ENCODE data around the gene INTS1. TPM values are rescaled to one million over a fixed set of nuclear protein-coding genes. Genes with fewer than 3 reads are reported as not detected.

INTS1 gene
- total and polyA plus RNA-seq, 2 experiments from 2014 or later, result 35.1 to 111 TPM

DNA sequence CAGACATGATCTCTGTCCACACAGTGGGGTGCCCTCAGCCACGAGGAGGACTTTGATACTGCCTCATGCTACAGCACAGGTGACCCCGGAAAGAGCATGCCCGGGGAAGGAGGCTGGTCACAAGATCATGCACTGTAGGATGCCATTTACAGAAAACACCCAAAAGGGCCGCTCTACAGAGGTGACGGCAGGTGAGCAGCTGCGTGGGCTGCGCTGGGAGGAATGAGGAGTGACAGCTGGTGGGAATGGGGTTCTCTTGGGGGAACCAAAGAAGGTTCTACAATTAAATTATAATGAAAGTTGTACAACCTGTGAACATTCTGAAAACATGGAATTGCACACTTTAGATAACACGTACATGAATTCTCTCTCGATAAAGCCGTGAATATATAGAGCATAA is 12.0 kb downstream of the INTS1 start:
- Histone ChIP-seq H3K27me3 (ENCODE audit: insufficient read depth) (no peaks in the 10 kb centered on the region), H2AFZ (no peak overlapping the region), H3K79me2 (replicated peaks; ENCODE audit: insufficient read depth) (no peaks in the 10 kb centered on the region), H3K4me2 (no peak overlapping the region), H3K27ac (ENCODE audit: low read depth) (no peak overlapping the region), H3K36me3 (ENCODE audit: insufficient read depth) (peaks cover 4% of the 10 kb centered on the region; the same call in 1 of the 2 replicates), H4K20me1 (replicated peaks; ENCODE audit: insufficient read depth) (peaks cover 4% of the 10 kb centered on the region; the same call in 1 of the 2 replicates), H3F3A (replicated peaks; ENCODE audit: low read depth) (no peaks in the 10 kb centered on the region), H3K4me3 (no peak overlapping the region), H3K9me2 (ENCODE audit: insufficient read depth) (no peaks in the 10 kb centered on the region), H3K4me1 (ENCODE audit: insufficient read depth) (no peaks in the 10 kb centered on the region)
- H3K27me3 Mint-ChIP-seq (ENCODE audit: insufficient read depth, low read depth, poor library complexity), result peaks cover 4% of the 10 kb centered on the region
- H3K4me3 Mint-ChIP-seq, result no peak overlapping the region
- no peak for TF ChIP-seq NANOG (IDR thresholded peaks at IDR 0.05; ENCODE audit: borderline replicate concordance)
- TF ChIP-seq, protein P1, sequence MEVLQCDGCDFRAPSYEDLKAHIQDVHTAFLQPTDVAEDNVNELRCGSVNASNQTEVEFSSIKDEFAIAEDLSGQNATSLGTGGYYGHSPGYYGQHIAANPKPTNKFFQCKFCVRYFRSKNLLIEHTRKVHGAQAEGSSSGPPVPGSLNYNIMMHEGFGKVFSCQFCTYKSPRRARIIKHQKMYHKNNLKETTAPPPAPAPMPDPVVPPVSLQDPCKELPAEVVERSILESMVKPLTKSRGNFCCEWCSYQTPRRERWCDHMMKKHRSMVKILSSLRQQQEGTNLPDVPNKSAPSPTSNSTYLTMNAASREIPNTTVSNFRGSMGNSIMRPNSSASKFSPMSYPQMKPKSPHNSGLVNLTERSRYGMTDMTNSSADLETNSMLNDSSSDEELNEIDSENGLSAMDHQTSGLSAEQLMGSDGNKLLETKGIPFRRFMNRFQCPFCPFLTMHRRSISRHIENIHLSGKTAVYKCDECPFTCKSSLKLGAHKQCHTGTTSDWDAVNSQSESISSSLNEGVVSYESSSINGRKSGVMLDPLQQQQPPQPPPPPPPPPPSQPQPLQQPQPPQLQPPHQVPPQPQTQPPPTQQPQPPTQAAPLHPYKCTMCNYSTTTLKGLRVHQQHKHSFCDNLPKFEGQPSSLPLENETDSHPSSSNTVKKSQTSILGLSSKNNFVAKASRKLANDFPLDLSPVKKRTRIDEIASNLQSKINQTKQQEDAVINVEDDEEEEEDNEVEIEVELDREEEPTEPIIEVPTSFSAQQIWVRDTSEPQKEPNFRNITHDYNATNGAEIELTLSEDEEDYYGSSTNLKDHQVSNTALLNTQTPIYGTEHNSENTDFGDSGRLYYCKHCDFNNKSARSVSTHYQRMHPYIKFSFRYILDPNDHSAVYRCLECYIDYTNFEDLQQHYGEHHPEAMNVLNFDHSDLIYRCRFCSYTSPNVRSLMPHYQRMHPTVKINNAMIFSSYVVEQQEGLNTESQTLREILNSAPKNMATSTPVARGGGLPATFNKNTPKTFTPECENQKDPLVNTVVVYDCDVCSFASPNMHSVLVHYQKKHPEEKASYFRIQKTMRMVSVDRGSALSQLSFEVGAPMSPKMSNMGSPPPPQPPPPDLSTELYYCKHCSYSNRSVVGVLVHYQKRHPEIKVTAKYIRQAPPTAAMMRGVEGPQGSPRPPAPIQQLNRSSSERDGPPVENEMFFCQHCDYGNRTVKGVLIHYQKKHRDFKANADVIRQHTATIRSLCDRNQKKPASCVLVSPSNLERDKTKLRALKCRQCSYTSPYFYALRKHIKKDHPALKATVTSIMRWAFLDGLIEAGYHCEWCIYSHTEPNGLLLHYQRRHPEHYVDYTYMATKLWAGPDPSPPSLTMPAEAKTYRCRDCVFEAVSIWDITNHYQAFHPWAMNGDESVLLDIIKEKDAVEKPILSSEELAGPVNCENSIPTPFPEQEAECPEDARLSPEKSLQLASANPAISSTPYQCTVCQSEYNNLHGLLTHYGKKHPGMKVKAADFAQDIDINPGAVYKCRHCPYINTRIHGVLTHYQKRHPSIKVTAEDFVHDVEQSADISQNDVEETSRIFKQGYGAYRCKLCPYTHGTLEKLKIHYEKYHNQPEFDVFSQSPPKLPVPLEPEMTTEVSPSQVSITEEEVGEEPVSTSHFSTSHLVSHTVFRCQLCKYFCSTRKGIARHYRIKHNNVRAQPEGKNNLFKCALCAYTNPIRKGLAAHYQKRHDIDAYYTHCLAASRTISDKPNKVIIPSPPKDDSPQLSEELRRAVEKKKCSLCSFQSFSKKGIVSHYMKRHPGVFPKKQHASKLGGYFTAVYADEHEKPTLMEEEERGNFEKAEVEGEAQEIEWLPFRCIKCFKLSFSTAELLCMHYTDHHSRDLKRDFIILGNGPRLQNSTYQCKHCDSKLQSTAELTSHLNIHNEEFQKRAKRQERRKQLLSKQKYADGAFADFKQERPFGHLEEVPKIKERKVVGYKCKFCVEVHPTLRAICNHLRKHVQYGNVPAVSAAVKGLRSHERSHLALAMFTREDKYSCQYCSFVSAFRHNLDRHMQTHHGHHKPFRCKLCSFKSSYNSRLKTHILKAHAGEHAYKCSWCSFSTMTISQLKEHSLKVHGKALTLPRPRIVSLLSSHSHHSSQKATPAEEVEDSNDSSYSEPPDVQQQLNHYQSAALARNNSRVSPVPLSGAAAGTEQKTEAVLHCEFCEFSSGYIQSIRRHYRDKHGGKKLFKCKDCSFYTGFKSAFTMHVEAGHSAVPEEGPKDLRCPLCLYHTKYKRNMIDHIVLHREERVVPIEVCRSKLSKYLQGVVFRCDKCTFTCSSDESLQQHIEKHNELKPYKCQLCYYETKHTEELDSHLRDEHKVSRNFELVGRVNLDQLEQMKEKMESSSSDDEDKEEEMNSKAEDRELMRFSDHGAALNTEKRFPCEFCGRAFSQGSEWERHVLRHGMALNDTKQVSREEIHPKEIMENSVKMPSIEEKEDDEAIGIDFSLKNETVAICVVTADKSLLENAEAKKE (CRISPR knock-in tag; IDR thresholded peaks at IDR 0.05), result no peak
- TF ChIP-seq EZH2phosphoT487 (IDR thresholded peaks at IDR 0.05; ENCODE audit: unreplicated experiment), result no peak
- TF ChIP-seq, protein P2, sequence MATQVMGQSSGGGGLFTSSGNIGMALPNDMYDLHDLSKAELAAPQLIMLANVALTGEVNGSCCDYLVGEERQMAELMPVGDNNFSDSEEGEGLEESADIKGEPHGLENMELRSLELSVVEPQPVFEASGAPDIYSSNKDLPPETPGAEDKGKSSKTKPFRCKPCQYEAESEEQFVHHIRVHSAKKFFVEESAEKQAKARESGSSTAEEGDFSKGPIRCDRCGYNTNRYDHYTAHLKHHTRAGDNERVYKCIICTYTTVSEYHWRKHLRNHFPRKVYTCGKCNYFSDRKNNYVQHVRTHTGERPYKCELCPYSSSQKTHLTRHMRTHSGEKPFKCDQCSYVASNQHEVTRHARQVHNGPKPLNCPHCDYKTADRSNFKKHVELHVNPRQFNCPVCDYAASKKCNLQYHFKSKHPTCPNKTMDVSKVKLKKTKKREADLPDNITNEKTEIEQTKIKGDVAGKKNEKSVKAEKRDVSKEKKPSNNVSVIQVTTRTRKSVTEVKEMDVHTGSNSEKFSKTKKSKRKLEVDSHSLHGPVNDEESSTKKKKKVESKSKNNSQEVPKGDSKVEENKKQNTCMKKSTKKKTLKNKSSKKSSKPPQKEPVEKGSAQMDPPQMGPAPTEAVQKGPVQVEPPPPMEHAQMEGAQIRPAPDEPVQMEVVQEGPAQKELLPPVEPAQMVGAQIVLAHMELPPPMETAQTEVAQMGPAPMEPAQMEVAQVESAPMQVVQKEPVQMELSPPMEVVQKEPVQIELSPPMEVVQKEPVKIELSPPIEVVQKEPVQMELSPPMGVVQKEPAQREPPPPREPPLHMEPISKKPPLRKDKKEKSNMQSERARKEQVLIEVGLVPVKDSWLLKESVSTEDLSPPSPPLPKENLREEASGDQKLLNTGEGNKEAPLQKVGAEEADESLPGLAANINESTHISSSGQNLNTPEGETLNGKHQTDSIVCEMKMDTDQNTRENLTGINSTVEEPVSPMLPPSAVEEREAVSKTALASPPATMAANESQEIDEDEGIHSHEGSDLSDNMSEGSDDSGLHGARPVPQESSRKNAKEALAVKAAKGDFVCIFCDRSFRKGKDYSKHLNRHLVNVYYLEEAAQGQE (IDR thresholded peaks at IDR 0.05; ENCODE audit: unreplicated experiment), result no peak
- TF ChIP-seq, protein P3, sequence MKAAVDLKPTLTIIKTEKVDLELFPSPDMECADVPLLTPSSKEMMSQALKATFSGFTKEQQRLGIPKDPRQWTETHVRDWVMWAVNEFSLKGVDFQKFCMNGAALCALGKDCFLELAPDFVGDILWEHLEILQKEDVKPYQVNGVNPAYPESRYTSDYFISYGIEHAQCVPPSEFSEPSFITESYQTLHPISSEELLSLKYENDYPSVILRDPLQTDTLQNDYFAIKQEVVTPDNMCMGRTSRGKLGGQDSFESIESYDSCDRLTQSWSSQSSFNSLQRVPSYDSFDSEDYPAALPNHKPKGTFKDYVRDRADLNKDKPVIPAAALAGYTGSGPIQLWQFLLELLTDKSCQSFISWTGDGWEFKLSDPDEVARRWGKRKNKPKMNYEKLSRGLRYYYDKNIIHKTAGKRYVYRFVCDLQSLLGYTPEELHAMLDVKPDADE (IDR thresholded peaks at IDR 0.05), result no peak
- no peak for TF ChIP-seq CREB1 (CRISPR knock-in tag; IDR thresholded peaks at IDR 0.05; ENCODE audit: low read depth)
- no peak for TF ChIP-seq JUNB (IDR thresholded peaks at IDR 0.05; ENCODE audit: unreplicated experiment)
- TF ChIP-seq POLR2AphosphoS5 (IDR thresholded peaks at IDR 0.05; ENCODE audit: low read depth), result no peak
- TF ChIP-seq EZH2 (IDR thresholded peaks at IDR 0.05; ENCODE audit: low read depth, unreplicated experiment), result no peak
- TF ChIP-seq ZNF331 (CRISPR knock-in tag; IDR thresholded peaks at IDR 0.05; ENCODE audit: low read depth), result no peak
- DNase-seq (ENCODE audit: low spot score) (no peak), ATAC-seq (no peak)
- H3K27ac Mint-ChIP-seq, result no peak overlapping the region
- H3K4me1 Mint-ChIP-seq, result no peaks in the 10 kb centered on the region
- peaks cover 40% of the 10 kb centered on the region for H3K36me3 Mint-ChIP-seq (ENCODE audit: low read depth)
- H3K9me3 Mint-ChIP-seq, result no peaks in the 10 kb centered on the region

All from GM23338 (cell line).